Large intestine (tissue), 3 donors: Measurements from ENCODE around the gene LTB4R. TPM values are rescaled to one million over a fixed set of nuclear protein-coding genes. Genes with fewer than 3 reads are reported as not detected.

Experiments
- DNase-seq, 2 donors: peaks; one replicate each; pipeline versions ENCODE4 v3.0.0 to v3.0.0-alpha.2; 2013
- H3K27ac ChIP-seq: one replicate; pipeline ENCODE4 v1.5.1; 2013; ENCODE audit warnings: low read length
- H3K27me3 ChIP-seq: 2 replicates; pipeline ENCODE4 v1.6.1; 2013; ENCODE audit warnings: low read length; ENCODE audit not compliant: control insufficient read depth, insufficient read depth
- H3K36me3 ChIP-seq: 2 replicates; pipeline ENCODE4 v1.6.1; 2013; ENCODE audit warnings: low read length; ENCODE audit not compliant: control insufficient read depth, insufficient read depth
- H3K4me1 ChIP-seq: one replicate; pipeline ENCODE4 v1.6.1; 2013; ENCODE audit warnings: low read length; ENCODE audit not compliant: control insufficient read depth, insufficient read depth
- H3K4me3 ChIP-seq: one replicate; pipeline ENCODE4 v1.5.1; 2013; ENCODE audit warnings: low read length
- H3K9me3 ChIP-seq: one replicate; pipeline ENCODE4 v1.6.1; 2013; ENCODE audit warnings: mild to moderate bottlenecking, low read depth, low read length, moderate library complexity; ENCODE audit not compliant: control insufficient read depth
- WGBS: methylation state at CpG from one replicate; pipeline ENCODE4 v1.1.5; 2013; ENCODE audit warnings: low lambda C conversion rate; ENCODE audit not compliant: insufficient coverage; 5-methylcytosine and 5-hydroxymethylcytosine counted together
- polyA plus RNA-seq: library from polyadenylated mRNA; unstranded; fragments of 120-200 nt; gene quantifications from one replicate; pipeline ENCODE4 v1.2.1, GENCODE V29; 2013

LTB4R gene
- polyA plus RNA-seq, 1 donor = 7.2 TPM

GRCh38 chr14:24314377-24315193 is 3.3 kb downstream of the LTB4R start:
- WGBS = no CpG with 5 or more reads among the region's 5 CpGs
- Histone ChIP-seq H3K4me1 (peaks cover 16% of the 10 kb centered on the region), H3K27ac (no peak overlapping the region), H3K4me3 (no peak overlapping the region), H3K9me3 (peaks cover 7% of the 10 kb centered on the region), H3K36me3 (no peaks in the 10 kb centered on the region), H3K27me3 (peaks cover 46% of the 10 kb centered on the region)
- DNase-seq = no peak

GRCh38 chr14:24315243-24315806 is 4.0 kb downstream of the LTB4R start:
- H3K36me3 ChIP-seq = no peaks in the 10 kb centered on the region
- no CpG with 5 or more reads among the region's 10 CpGs for WGBS
- DNase-seq = no peak
- no peak overlapping the region for H3K27ac ChIP-seq
- peaks cover 7% of the 10 kb centered on the region for H3K9me3 ChIP-seq
- peaks cover 8% of the 10 kb centered on the region for H3K4me1 ChIP-seq
- no peak overlapping the region for H3K4me3 ChIP-seq
- H3K27me3 ChIP-seq = peaks cover 48% of the 10 kb centered on the region

- Histone ChIP-seq H3K4me3 (no peak overlapping the region), H3K36me3 (no peaks in the 10 kb centered on the region), H3K9me3 (peaks cover 7% of the 10 kb centered on the region), H3K27ac (no peak overlapping the region), H3K27me3 (peaks cover 48% of the 10 kb centered on the region), H3K4me1 (peaks cover 6% of the 10 kb centered on the region)
- no CpG with 5 or more reads among the region's 70 CpGs for WGBS
- DNase-seq = peak in 1 of 2 donors; percentile 64
These were observed 4.7 kb downstream of the LTB4R start for GRCh38 chr14:24315807-24316596.

- H3K36me3 ChIP-seq = no peaks in the 10 kb centered on the region
- H3K9me3 ChIP-seq = peaks cover 7% of the 10 kb centered on the region
- no peak overlapping the region for H3K27ac ChIP-seq
- peaks cover 48% of the 10 kb centered on the region for H3K27me3 ChIP-seq
- WGBS = no CpG with 5 or more reads among the region's 18 CpGs
- no peak overlapping the region for H3K4me3 ChIP-seq
- H3K4me1 ChIP-seq = peaks cover 6% of the 10 kb centered on the region
- DNase-seq = no peak
These were observed 5.3 kb downstream of the LTB4R start for GRCh38 chr14:24316597-24316950.

GRCh38 chr14:24317141-24317928 is 6.0 kb downstream of the LTB4R start:
- WGBS = no CpG with 5 or more reads among the region's 3 CpGs
- peaks cover 6% of the 10 kb centered on the region for H3K4me1 ChIP-seq
- peaks cover 48% of the 10 kb centered on the region for H3K27me3 ChIP-seq
- H3K9me3 ChIP-seq = peaks cover 7% of the 10 kb centered on the region
- H3K4me3 ChIP-seq = no peak overlapping the region
- H3K36me3 ChIP-seq = no peaks in the 10 kb centered on the region
- DNase-seq = no peak
- H3K27ac ChIP-seq = no peak overlapping the region

- DNase-seq = no peak
- no peak overlapping the region for H3K4me3 ChIP-seq
- peaks cover 3% of the 10 kb centered on the region for H3K9me3 ChIP-seq
- peaks cover 33% of the 10 kb centered on the region for H3K27me3 ChIP-seq
- H3K36me3 ChIP-seq = no peaks in the 10 kb centered on the region
- peaks cover 3% of the 10 kb centered on the region for H3K4me1 ChIP-seq
- 83% methylated on average over 2 of the region's 14 CpGs for WGBS
- H3K27ac ChIP-seq = no peak overlapping the region
These were observed 10.1 kb downstream of the LTB4R start for GRCh38 chr14:24321212-24321975.

- DNase-seq = no peak
- WGBS = no CpG with 5 or more reads among the region's 10 CpGs
- Histone ChIP-seq H3K27ac (no peak overlapping the region), H3K27me3 (peaks cover 20% of the 10 kb centered on the region), H3K4me1 (no peaks in the 10 kb centered on the region), H3K9me3 (no peaks in the 10 kb centered on the region), H3K4me3 (no peak overlapping the region), H3K36me3 (no peaks in the 10 kb centered on the region)
These were observed 11.4 kb downstream of the LTB4R start for GRCh38 chr14:24322672-24323071.

- H3K27ac ChIP-seq = no peak overlapping the region
- DNase-seq = no peak
- no peaks in the 10 kb centered on the region for H3K4me1 ChIP-seq
- H3K36me3 ChIP-seq = no peaks in the 10 kb centered on the region
- H3K9me3 ChIP-seq = no peaks in the 10 kb centered on the region
- peaks cover 14% of the 10 kb centered on the region for H3K27me3 ChIP-seq
- no peak overlapping the region for H3K4me3 ChIP-seq
- no CpG with 5 or more reads among the region's 3 CpGs for WGBS
These were observed 12.0 kb downstream of the LTB4R start for GRCh38 chr14:24323341-24323740.

- DNase-seq = no peak
- Histone ChIP-seq H3K9me3 (no peaks in the 10 kb centered on the region), H3K27me3 (peaks cover 7% of the 10 kb centered on the region), H3K4me1 (no peaks in the 10 kb centered on the region), H3K4me3 (no peak overlapping the region), H3K36me3 (no peaks in the 10 kb centered on the region), H3K27ac (no peak overlapping the region)
- WGBS = 86% methylated on average over 2 of the region's 6 CpGs
These were observed 12.7 kb downstream of the LTB4R start for GRCh38 chr14:24324024-24324423.
